Upper lobe of left lung (tissue), 4 donors: ENCODE measurements around the gene PEX11G.

ENCODE experiments used
- POLR2AphosphoS5 ChIP-seq, 2 donors: sonication (generic); formaldehyde crosslinking; IDR thresholded peaks; one replicate each; pipeline ENCODE4 v1.5.1; 2017; ENCODE audit warnings: antibody characterized with exemption in 2 of 2
- TF ChIP-seq, protein P1 (sequence below), 6 experiments: fragments of 450-650 bp in 4 of 6; fragments of 200-600 bp in 2 of 6; sonication (generic) in 2 of 6; IDR thresholded peaks; one replicate each; pipeline ENCODE4 v1.5.1; 2016 to 2019; ENCODE audit warnings: antibody characterized with exemption in 6 of 6

DNA sequence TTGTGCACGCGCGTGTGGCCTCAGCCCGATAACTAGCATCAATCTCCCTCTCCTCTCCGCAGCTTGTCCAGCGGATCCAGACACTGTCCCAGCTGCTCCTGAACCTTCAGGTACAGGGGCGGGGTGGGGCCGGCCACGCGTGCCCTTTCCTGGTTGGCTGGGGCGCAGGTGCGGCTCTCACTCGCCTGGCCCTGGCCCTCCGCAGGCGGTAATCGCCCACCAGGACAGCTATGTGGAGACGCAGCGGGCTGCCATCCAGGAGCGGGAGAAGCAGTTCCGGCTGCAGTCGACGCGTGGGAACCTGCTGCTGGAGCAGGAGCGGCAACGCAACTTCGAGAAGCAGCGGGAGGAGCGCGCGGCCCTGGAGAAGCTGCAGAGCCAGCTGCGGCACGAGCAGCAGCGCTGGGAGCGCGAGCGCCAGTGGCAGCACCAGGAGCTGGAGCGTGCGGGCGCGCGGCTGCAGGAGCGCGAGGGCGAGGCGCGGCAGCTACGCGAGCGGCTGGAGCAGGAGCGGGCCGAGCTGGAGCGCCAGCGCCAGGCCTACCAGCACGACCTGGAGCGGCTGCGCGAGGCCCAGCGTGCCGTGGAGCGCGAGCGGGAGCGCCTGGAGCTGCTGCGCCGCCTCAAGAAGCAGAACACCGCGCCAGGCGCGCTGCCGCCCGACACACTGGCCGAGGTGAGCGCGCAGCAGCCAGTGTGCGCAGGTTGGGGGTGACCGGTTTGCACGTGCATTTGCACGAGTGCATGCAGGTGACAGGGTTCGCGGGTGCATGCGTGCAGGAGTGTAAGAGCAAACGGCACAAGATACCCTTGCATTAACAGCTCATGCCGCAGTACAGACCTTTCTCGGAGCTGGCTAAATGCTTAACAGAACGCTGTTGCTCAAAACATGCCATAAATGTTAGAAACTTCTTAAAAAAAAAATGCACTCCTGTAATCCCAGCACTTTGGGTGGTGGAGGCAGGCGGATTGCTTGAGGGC, 21.5 kb downstream of the PEX11G start:
- TF ChIP-seq POLR2AphosphoS5 (IDR thresholded peaks at IDR 0.05): no peak
- TF ChIP-seq, protein P1, sequence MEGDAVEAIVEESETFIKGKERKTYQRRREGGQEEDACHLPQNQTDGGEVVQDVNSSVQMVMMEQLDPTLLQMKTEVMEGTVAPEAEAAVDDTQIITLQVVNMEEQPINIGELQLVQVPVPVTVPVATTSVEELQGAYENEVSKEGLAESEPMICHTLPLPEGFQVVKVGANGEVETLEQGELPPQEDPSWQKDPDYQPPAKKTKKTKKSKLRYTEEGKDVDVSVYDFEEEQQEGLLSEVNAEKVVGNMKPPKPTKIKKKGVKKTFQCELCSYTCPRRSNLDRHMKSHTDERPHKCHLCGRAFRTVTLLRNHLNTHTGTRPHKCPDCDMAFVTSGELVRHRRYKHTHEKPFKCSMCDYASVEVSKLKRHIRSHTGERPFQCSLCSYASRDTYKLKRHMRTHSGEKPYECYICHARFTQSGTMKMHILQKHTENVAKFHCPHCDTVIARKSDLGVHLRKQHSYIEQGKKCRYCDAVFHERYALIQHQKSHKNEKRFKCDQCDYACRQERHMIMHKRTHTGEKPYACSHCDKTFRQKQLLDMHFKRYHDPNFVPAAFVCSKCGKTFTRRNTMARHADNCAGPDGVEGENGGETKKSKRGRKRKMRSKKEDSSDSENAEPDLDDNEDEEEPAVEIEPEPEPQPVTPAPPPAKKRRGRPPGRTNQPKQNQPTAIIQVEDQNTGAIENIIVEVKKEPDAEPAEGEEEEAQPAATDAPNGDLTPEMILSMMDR (IDR thresholded peaks at IDR 0.05): no peak
